ENCODE measurements around the gene CREBRF.

- TF ChIP-seq ESRRA (IDR thresholded peaks at IDR 0.05; ENCODE audit: borderline replicate concordance, low read depth), result no peak
- no peak for TF ChIP-seq HCFC1 (IDR thresholded peaks at IDR 0.05; ENCODE audit: low read depth, low read length)
- TF ChIP-seq ZSCAN29 (IDR thresholded peaks at IDR 0.05), result no peak
- TF ChIP-seq, protein P1, sequence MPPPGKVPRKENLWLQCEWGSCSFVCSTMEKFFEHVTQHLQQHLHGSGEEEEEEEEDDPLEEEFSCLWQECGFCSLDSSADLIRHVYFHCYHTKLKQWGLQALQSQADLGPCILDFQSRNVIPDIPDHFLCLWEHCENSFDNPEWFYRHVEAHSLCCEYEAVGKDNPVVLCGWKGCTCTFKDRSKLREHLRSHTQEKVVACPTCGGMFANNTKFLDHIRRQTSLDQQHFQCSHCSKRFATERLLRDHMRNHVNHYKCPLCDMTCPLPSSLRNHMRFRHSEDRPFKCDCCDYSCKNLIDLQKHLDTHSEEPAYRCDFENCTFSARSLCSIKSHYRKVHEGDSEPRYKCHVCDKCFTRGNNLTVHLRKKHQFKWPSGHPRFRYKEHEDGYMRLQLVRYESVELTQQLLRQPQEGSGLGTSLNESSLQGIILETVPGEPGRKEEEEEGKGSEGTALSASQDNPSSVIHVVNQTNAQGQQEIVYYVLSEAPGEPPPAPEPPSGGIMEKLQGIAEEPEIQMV (tag; conservative IDR thresholded peaks at IDR 0.05; ENCODE audit: low read depth), result no peak
- TF ChIP-seq, protein P2, sequence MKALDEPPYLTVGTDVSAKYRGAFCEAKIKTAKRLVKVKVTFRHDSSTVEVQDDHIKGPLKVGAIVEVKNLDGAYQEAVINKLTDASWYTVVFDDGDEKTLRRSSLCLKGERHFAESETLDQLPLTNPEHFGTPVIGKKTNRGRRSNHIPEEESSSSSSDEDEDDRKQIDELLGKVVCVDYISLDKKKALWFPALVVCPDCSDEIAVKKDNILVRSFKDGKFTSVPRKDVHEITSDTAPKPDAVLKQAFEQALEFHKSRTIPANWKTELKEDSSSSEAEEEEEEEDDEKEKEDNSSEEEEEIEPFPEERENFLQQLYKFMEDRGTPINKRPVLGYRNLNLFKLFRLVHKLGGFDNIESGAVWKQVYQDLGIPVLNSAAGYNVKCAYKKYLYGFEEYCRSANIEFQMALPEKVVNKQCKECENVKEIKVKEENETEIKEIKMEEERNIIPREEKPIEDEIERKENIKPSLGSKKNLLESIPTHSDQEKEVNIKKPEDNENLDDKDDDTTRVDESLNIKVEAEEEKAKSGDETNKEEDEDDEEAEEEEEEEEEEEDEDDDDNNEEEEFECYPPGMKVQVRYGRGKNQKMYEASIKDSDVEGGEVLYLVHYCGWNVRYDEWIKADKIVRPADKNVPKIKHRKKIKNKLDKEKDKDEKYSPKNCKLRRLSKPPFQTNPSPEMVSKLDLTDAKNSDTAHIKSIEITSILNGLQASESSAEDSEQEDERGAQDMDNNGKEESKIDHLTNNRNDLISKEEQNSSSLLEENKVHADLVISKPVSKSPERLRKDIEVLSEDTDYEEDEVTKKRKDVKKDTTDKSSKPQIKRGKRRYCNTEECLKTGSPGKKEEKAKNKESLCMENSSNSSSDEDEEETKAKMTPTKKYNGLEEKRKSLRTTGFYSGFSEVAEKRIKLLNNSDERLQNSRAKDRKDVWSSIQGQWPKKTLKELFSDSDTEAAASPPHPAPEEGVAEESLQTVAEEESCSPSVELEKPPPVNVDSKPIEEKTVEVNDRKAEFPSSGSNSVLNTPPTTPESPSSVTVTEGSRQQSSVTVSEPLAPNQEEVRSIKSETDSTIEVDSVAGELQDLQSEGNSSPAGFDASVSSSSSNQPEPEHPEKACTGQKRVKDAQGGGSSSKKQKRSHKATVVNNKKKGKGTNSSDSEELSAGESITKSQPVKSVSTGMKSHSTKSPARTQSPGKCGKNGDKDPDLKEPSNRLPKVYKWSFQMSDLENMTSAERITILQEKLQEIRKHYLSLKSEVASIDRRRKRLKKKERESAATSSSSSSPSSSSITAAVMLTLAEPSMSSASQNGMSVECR (CRISPR knock-in tag; IDR thresholded peaks at IDR 0.05), result no peak
- no peak for TF ChIP-seq ZBTB8A (IDR thresholded peaks at IDR 0.05; ENCODE audit: partially characterized antibody)
- no peak for TF ChIP-seq ZFX (CRISPR knock-in tag; IDR thresholded peaks at IDR 0.05)
- TF ChIP-seq NR2F6 (CRISPR knock-in tag; IDR thresholded peaks at IDR 0.05), result no peak
- TF ChIP-seq CEBPB (tag; IDR thresholded peaks at IDR 0.05), result no peak
- no peak for TF ChIP-seq MXI1 (IDR thresholded peaks at IDR 0.05; ENCODE audit: low read depth, low read length)
- TF ChIP-seq SIN3A (IDR thresholded peaks at IDR 0.05; ENCODE audit: borderline replicate concordance in 2 of 2, control insufficient read depth in 1 of 2, low read depth in 2 of 2, low read length in 2 of 2), result no peak
- TF ChIP-seq CTCF (IDR thresholded peaks at IDR 0.05 in 2 of 3, conservative IDR thresholded peaks at IDR 0.05 in 1 of 3; ENCODE audit: insufficient read depth in 2 of 3, low read depth in 1 of 3, low read length in 3 of 3), result no peak
- TF ChIP-seq, protein P3, sequence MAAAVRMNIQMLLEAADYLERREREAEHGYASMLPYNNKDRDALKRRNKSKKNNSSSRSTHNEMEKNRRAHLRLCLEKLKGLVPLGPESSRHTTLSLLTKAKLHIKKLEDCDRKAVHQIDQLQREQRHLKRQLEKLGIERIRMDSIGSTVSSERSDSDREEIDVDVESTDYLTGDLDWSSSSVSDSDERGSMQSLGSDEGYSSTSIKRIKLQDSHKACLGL (CRISPR knock-in tag; IDR thresholded peaks at IDR 0.05; ENCODE audit: borderline replicate concordance, poor library complexity, severe bottlenecking), result no peak
Measured at GRCh38 chr5:173039964-173040363, 16.2 kb upstream of the CREBRF start.
